CD4-positive, alpha-beta T cell (primary cell): ENCODE measurements around the gene B3GAT3. TPM values are rescaled to one million over a fixed set of nuclear protein-coding genes. Genes with fewer than 3 reads are reported as not detected.

ENCODE experiments used
- ATAC-seq: fragments of 200-7000 bp; cut with Tn5 transposase; one replicate; pipeline ENCODE4 v1.10.0; 2022; ENCODE audit warnings: mild to moderate bottlenecking; ENCODE audit not compliant: poor library complexity
- CTCF ChIA-PET: fragments of 350-600 bp; sonication (Branson Sonifier 250); formaldehyde crosslinking; loops from one replicate; lab custom pipeline; 2021; ENCODE audit warnings: antibody characterized with exemption, inconsistent platforms; lab: Charles Lee
- POLR2A ChIA-PET: fragments of 350-600 bp; sonication (Branson Sonifier 250); formaldehyde crosslinking; loops from one replicate; lab custom pipeline; 2021; ENCODE audit warnings: antibody characterized with exemption, inconsistent platforms; lab: Charles Lee
- DNase-seq, 14 experiments: peaks; one replicate each; pipeline ENCODE4 v3.0.0-alpha.2; 2013 to 2020; ENCODE audit warnings: mixed read lengths in 2 of 14
- H3K27ac ChIP-seq, 2 donors: one replicate each; pipeline versions ENCODE4 v1.5.1 to v1.7.0; 2013; ENCODE audit warnings: low read length in 2 of 2, low read depth in 1 of 2, mild to moderate bottlenecking in 1 of 2
- H3K27me3 ChIP-seq, 2 experiments: 1 replicate in 1 of 2; 2 replicates in 1 of 2; pipeline versions ENCODE4 v1.6.1 to v1.7.0; 2013; ENCODE audit warnings: low read length in 2 of 2, control low read depth in 1 of 2, mild to moderate bottlenecking in 1 of 2, moderate library complexity in 1 of 2; ENCODE audit not compliant: insufficient read depth in 2 of 2, control insufficient read depth in 1 of 2
- H3K36me3 ChIP-seq: one replicate; pipeline ENCODE4 v1.6.1; 2013; ENCODE audit warnings: low read length, control low read depth; ENCODE audit not compliant: insufficient read depth
- H3K4me1 ChIP-seq: one replicate; pipeline ENCODE4 v1.6.1; 2013; ENCODE audit warnings: low read length, control low read depth; ENCODE audit not compliant: insufficient read depth
- H3K4me3 ChIP-seq: one replicate; pipeline ENCODE4 v1.5.1; 2013; ENCODE audit warnings: mild to moderate bottlenecking, low read length, moderate library complexity
- H3K9me3 ChIP-seq, 2 experiments: 1 replicate in 1 of 2; 2 replicates in 1 of 2; pipeline versions ENCODE4 v1.6.1 to v1.7.0; 2013; ENCODE audit warnings: low read length in 2 of 2, mild to moderate bottlenecking in 2 of 2, control low read depth in 1 of 2, moderate library complexity in 1 of 2; ENCODE audit not compliant: control insufficient read depth in 1 of 2, insufficient read depth in 1 of 2
- H3K27ac Mint-ChIP-seq: one replicate; pipeline ENCODE4 v1.8.0; 2020; ENCODE audit warnings: mixed read lengths
- H3K27me3 Mint-ChIP-seq: one replicate; pipeline ENCODE4 v1.8.0; 2021; ENCODE audit warnings: mixed read lengths
- H3K36me3 Mint-ChIP-seq: one replicate; pipeline ENCODE4 v1.8.0; 2021; ENCODE audit warnings: low read depth, mixed read lengths
- H3K4me1 Mint-ChIP-seq: one replicate; pipeline ENCODE4 v1.8.0; 2021; ENCODE audit warnings: low read depth, mixed read lengths
- H3K4me3 Mint-ChIP-seq: one replicate; pipeline ENCODE4 v1.8.0; 2020; ENCODE audit warnings: mild to moderate bottlenecking, mixed read lengths
- H3K9me3 Mint-ChIP-seq: one replicate; pipeline ENCODE4 v1.8.0; 2020; ENCODE audit warnings: mixed read lengths
- CTCF ChIP-seq: fragments of 200-600 bp; IDR thresholded peaks from one replicate; pipeline ENCODE4 v1.8.0; 2022; ENCODE audit warnings: antibody characterized with exemption, mild to moderate bottlenecking
- intact Hi-C, 2 experiments: fragments of 100-400 bp; cut with DNase I in 1 of 2; cut with micrococcal nuclease in 1 of 2; formaldehyde crosslinking; loops; one replicate each; pipeline versions ENCODE4 v1.15.1 to v1.9.0; 2023 to 2025; cut with DNase I, micrococcal nuclease
- total RNA-seq, 174 experiments: library from RNA in 2 of 174; stranded (reverse) in 2 of 174; gene quantifications; one replicate each; pipeline ENCODE4 v1.2.3 and lab custom pipeline; 2021 to 2026

B3GAT3 gene
- total RNA-seq, 2 experiments from 2014 or later = 47.2 to 49.5 TPM

GRCh38 chr11:62610814-62611704 lies 10.7 kb downstream of the B3GAT3 start:
- H3K9me3 ChIP-seq = no peaks in the 10 kb centered on the region
- peaks cover 47% of the 10 kb centered on the region for H3K4me1 Mint-ChIP-seq
- intact Hi-C loops = loop anchor here in 1 of 2 experiments (5.0 kb wide), 1 partner anchor 41 kb away; the partner anchor contains the start of gene INTS5
- TF ChIP-seq CTCF = no peak
- DNase-seq (no peak), ATAC-seq (no peak)
- ChIA-PET POLR2A (interaction anchor here (0.8 to 5.7 kb wide), 13 partner anchors 10 to 245 kb away, joined by 3 to 55 read pairs (median 8); partner anchors contain the start of genes B3GAT3, C11orf98, CSKMT and EEF1G), CTCF (interaction anchor here (0.8 to 3.0 kb wide), 13 partner anchors 10 to 186 kb away, joined by 3 to 20 read pairs (median 4); partner anchors contain the start of genes B3GAT3, C11orf98, CSKMT and EEF1G)
- H3K27ac Mint-ChIP-seq = peak overlapping the region; percentile 94
- peaks cover 51% of the 10 kb centered on the region for H3K36me3 Mint-ChIP-seq
- H3K4me3 ChIP-seq = peak overlapping the region; percentile 92
- H3K27me3 Mint-ChIP-seq = no peaks in the 10 kb centered on the region
- peak overlapping the region; percentile 78 to 90 for H3K27ac ChIP-seq
- H3K36me3 ChIP-seq = peaks cover 64% of the 10 kb centered on the region
- H3K9me3 Mint-ChIP-seq = no peaks in the 10 kb centered on the region
- no peaks in the 10 kb centered on the region for H3K27me3 ChIP-seq
- H3K4me1 ChIP-seq = peaks cover 58% of the 10 kb centered on the region
- peak overlapping the region; percentile 90 for H3K4me3 Mint-ChIP-seq

- H3K36me3 ChIP-seq = peaks cover 65% of the 10 kb centered on the region
- H3K27ac Mint-ChIP-seq = peak overlapping the region; percentile 94
These were observed 11.4 kb downstream of the B3GAT3 start for GRCh38 chr11:62610403-62610802.

More at GRCh38 chr11:62610403-62610802, 11.4 kb downstream of the B3GAT3 start:
- Histone ChIP-seq H3K4me3 (no peak overlapping the region), H3K27ac (no peak overlapping the region), H3K9me3 (no peaks in the 10 kb centered on the region), H3K27me3 (no peaks in the 10 kb centered on the region), H3K4me1 (peaks cover 58% of the 10 kb centered on the region)
- ATAC-seq (no peak), DNase-seq (no peak)
- ChIA-PET CTCF (interaction anchor here (1.7 kb wide), 1 partner anchor 186 kb away, joined by 3 read pairs; no protein-coding TSS in a partner anchor), POLR2A (interaction anchor here (0.9 to 5.7 kb wide), 7 partner anchors 9 to 245 kb away, joined by 3 to 55 read pairs (median 8); partner anchors contain the start of genes B3GAT3, GANAB, HNRNPUL2 and MTA2)
- Mint-ChIP-seq H3K27me3 (no peaks in the 10 kb centered on the region), H3K4me3 (peak overlapping the region; percentile 81), H3K9me3 (no peaks in the 10 kb centered on the region), H3K4me1 (peaks cover 47% of the 10 kb centered on the region), H3K36me3 (peaks cover 57% of the 10 kb centered on the region)
- intact Hi-C loops = loop anchor here in 1 of 2 experiments (5.0 kb wide), 1 partner anchor 42 kb away; the partner anchor contains the start of gene INTS5
- no peak for TF ChIP-seq CTCF
